ENCODE data around the gene NDUFS8.

DNA sequence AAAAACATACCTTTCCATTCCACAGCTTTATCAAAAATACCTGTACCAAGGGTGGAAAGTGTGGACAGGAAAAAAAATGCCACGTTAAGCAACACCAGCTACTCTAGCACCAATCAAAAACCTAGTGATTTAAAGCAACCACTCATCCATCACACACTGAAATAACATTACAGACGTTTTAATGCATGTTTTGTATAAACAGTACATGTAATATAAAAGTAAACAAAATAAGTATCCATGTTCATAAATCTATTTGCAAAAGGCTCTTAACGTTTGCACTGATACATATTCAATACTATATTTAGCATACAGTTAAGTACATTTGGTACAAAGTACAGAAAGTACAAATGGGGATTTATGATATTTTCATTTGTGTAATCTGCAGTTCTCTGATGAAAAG is 52.0 kb downstream of the NDUFS8 start:
- TF ChIP-seq, protein P1, sequence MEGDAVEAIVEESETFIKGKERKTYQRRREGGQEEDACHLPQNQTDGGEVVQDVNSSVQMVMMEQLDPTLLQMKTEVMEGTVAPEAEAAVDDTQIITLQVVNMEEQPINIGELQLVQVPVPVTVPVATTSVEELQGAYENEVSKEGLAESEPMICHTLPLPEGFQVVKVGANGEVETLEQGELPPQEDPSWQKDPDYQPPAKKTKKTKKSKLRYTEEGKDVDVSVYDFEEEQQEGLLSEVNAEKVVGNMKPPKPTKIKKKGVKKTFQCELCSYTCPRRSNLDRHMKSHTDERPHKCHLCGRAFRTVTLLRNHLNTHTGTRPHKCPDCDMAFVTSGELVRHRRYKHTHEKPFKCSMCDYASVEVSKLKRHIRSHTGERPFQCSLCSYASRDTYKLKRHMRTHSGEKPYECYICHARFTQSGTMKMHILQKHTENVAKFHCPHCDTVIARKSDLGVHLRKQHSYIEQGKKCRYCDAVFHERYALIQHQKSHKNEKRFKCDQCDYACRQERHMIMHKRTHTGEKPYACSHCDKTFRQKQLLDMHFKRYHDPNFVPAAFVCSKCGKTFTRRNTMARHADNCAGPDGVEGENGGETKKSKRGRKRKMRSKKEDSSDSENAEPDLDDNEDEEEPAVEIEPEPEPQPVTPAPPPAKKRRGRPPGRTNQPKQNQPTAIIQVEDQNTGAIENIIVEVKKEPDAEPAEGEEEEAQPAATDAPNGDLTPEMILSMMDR (IDR thresholded peaks at IDR 0.05; ENCODE audit: insufficient read depth, low read length), result no peak
- TF ChIP-seq, protein P2, sequence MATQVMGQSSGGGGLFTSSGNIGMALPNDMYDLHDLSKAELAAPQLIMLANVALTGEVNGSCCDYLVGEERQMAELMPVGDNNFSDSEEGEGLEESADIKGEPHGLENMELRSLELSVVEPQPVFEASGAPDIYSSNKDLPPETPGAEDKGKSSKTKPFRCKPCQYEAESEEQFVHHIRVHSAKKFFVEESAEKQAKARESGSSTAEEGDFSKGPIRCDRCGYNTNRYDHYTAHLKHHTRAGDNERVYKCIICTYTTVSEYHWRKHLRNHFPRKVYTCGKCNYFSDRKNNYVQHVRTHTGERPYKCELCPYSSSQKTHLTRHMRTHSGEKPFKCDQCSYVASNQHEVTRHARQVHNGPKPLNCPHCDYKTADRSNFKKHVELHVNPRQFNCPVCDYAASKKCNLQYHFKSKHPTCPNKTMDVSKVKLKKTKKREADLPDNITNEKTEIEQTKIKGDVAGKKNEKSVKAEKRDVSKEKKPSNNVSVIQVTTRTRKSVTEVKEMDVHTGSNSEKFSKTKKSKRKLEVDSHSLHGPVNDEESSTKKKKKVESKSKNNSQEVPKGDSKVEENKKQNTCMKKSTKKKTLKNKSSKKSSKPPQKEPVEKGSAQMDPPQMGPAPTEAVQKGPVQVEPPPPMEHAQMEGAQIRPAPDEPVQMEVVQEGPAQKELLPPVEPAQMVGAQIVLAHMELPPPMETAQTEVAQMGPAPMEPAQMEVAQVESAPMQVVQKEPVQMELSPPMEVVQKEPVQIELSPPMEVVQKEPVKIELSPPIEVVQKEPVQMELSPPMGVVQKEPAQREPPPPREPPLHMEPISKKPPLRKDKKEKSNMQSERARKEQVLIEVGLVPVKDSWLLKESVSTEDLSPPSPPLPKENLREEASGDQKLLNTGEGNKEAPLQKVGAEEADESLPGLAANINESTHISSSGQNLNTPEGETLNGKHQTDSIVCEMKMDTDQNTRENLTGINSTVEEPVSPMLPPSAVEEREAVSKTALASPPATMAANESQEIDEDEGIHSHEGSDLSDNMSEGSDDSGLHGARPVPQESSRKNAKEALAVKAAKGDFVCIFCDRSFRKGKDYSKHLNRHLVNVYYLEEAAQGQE (IDR thresholded peaks at IDR 0.05; ENCODE audit: insufficient replicate concordance, low read depth), result no peak
- TF ChIP-seq GABPA (IDR thresholded peaks at IDR 0.05; ENCODE audit: low read depth), result no peak

All from HL-60 (cell line).